Measurements from ENCODE around the gene PPP1R7.

Gene PPP1R7

GRCh38 chr2:241217320-241218031 lies 67.2 kb downstream of the PPP1R7 start:
- peak; percentile 26 for DNase-seq

DNA sequence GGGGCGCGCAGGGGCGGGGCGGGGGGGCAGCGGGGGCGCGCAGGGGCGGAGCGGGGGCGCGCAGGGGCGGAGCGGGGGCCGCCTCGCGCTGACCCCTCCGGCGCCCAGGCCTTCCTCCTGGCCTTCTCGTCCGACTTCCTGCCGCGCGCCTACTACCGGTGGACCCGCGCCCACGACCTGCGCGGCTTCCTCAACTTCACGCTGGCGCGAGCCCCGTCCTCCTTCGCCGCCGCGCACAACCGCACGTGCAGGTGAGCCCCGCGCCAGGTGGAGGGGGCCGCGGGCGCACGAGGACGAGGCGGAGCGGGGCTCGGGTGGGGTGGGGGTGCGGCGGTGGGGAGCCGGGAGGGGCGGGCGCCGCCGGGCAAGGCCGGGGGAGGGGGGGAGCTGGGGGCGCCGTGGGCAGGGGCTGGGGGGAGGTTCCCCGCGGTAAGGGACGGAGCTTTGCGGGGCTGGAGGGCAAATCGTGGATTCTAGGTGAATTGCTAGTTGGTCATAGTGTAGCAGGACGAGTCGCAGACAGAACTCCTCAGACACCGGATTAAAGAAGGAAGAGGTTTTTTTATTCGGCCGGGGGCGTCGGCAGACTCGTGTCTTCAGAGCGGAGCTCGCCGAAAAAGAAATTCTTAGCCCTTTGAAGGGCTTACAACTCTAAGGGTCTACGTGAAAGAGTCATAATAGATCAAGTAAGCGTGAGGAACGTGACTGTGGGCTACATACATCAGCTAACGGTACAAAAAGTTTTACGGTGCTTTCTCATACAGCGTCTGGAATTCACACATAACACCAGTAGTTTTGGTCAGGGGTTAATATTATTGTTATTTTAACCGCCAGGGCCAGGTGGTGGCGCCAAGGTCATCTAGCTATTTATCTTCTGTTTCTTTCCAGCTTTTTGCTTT lies 68.1 kb downstream of the PPP1R7 start:
- no peak for DNase-seq

DNA sequence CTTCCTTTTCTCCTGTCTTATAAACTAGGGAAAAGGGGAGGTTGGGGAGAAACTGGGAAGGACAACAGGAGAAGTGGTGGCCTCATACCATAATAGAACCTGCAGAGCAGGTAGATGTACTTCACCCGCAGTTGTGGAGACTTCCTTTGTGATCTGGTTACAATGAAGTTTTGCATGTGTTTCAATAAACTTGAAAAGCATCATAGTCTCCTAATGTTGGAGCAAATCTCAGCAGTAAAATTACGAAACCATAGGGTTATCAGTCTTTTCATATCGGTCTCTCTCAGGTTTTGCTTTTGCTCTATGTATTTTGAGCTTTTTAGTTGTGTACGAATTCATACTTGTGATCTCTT lies 68.7 kb downstream of the PPP1R7 start:
- no peak for DNase-seq

- DNase-seq, result no peak
Measured at GRCh38 chr2:241219856-241220356, 69.6 kb downstream of the PPP1R7 start.

DNA sequence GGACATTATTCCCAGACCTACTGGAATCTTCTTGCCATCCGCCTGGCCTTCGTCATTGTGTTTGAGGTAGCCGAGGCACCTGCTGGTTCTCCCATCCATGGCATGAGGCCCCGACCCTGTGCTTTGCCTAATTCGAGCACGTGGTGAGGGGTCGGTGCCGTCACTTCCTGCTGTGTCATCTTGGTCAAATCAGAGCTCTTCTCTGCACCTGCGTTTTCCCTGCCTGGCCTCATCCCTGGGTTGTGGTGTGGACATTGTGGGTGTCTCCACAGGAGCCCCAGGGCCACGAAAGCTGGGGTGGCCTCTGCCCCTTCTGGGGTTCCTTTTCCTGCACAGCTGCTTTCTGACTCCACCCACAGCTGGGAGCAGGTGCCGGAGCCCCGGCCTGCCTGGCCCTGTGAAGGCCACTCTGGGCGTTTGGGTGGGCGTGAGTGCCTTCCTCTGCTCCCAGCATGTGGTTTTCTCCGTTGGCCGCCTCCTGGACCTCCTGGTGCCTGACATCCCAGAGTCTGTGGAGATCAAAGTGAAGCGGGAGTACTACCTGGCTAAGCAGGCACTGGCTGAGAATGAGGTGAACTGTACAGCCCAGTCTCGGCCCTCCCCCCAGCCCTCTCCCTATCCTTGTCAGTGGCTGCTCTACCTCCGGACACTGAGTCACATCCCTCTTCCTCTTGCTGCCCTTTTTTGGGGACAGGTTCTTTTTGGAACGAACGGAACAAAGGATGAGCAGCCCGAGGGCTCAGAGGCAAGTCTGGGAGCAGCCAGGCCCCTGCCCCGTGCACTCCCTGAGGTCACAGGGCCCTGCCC lies 73.1 kb downstream of the PPP1R7 start:
- DNase-seq, result no peak

DNA sequence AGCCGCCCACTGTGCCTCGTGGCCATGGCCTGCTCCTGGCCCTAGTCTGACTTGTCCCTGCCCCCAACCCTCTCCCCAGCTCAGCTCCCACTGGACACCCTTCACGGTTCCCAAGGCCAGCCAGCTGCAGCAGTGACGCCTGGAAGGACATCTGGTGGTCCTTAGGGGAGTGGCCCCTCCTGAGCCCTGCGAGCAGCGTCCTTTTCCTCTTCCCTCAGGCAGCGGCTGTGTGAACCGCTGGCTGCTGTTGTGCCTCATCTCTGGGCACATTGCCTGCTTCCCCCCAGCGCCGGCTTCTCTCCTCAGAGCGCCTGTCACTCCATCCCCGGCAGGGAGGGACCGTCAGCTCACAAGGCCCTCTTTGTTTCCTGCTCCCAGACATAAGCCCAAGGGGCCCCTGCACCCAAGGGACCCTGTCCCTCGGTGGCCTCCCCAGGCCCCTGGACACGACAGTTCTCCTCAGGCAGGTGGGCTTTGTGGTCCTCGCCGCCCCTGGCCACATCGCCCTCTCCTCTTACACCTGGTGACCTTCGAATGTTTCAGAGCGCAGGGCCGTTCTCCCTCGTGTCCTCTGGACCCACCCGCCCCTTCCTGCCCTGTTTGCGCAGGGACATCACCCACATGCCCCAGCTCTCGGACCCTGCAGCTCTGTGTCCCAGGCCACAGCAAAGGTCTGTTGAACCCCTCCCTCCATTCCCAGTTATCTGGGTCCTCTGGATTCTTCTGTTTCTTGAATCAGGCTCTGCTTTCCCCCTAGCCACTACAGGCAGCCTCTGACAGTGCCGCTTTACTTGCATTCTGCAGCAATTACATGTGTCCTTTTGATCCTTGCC lies 74.0 kb downstream of the PPP1R7 start:
- DNase-seq, result no peak

GRCh38 chr2:241224851-241225438 lies 74.7 kb downstream of the PPP1R7 start:
- DNase-seq, result no peak

- DNase-seq, result no peak
Measured at GRCh38 chr2:241225545-241225944, 75.3 kb downstream of the PPP1R7 start.

GRCh38 chr2:241225983-241226382 lies 75.7 kb downstream of the PPP1R7 start:
- DNase-seq, result no peak

DNA sequence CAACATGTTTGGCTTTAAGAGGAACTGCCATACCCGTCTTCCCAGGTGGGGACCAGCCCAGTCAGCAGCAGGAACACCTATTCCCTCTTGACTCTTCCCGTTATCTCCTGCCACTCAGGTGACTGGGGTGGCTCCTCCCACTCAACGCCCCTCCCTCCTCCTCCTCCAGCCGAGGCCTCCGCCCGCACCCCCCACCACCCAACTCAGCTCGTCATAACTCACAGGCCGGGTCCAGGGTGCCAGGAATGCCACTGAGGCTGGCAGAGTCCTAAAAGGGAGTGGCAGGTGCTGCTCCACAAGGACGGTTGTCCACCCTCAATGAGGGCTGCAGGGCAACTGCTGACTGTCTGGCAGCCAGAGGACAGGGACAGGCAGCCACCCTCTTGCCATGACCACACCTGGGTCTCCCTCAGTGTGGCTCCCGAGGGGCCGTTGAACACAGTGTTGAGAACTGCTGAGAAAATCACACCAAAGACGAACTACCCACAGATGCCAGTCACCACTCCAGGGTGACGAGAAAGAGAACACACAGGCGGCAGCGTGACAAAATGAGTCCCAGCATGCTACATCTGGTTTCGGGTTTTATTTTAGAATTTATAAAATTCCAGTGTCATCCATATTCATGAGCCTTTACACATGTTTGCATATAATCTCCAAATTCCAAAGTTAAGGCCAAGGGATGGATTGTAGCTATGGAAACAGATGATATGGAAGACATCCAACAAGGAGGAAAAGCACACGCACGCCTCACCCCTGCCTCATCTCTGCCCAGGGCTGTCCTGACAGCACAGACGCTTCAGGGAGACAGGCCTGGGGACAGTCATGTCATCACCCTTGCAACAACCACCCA lies 76.7 kb downstream of the PPP1R7 start:
- DNase-seq, result no peak

- no peak for DNase-seq
Measured at GRCh38 chr2:241227594-241227993, 77.3 kb downstream of the PPP1R7 start.

DNA sequence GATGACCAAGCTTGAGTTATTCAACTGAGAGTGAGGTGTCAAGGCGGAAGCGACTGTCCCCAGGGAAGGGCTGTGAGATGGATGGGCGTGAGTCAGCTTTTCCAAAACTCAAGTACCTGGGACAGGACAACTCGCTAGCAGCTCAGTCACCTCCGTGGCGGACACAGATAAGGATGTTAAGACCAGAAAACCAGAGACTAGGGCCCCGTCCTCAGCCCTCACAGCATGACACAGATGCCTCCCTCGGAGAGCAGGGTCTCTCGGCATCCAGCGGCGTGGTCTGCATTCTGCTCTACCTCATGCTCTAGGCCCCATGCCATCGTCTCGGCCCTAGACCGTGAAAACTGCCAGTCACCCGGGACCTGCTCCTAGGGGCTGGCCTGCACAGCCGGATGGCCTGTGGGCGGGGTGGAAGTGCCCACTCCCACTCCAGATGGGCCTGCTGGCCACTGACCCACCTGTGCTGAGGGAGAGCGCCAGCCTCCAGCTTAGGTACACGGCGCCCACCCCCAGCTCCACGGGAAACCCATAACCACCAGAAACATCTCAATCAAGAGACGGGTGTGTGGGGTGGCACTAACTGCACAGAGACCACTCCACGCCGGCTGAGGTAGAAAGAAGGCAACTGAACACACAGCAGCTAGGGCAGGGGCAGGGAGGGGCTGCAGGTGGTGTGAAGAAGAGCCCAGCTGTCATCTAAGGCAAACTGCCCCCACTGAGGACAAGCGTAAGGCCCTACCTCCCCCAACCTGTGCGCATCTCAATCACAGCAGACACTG lies 78.0 kb downstream of the PPP1R7 start:
- DNase-seq, result no peak

DNA sequence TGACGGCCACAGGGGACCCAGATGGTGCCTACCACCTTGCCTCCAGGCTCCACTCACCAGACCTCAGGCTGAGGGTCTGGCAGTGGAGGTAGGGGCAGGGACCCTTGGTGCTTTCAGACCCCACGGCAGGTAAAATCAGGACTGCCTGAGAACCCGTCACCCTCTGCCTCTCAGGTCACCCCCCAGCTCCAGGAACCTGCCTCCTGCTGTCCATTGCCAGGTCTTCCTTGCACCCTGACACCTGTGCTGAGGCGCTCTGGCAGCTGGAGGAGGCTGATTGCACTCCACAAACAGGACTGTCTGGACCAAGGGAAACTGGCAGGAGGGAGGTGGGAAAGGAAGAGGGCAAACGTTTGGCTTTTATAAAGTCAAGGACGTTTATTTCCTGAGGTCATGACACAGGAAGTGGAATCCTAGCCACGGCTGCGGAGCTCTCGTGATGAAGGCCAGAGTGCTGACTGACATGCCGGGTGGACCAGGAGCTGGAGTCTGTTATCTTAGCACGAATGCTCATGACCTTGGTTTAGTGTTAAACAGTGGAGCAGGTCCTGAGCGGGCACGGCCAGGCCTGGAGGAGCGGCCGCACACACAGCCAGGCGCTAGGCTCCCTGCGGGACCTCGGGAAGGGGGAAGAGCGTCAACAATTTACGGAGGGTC lies 78.7 kb downstream of the PPP1R7 start:
- no peak for DNase-seq

GRCh38 chr2:241229563-241230401 lies 79.5 kb downstream of the PPP1R7 start:
- DNase-seq, result no peak

- no peak for DNase-seq
Measured at GRCh38 chr2:241230435-241230834, 80.2 kb downstream of the PPP1R7 start.

DNA sequence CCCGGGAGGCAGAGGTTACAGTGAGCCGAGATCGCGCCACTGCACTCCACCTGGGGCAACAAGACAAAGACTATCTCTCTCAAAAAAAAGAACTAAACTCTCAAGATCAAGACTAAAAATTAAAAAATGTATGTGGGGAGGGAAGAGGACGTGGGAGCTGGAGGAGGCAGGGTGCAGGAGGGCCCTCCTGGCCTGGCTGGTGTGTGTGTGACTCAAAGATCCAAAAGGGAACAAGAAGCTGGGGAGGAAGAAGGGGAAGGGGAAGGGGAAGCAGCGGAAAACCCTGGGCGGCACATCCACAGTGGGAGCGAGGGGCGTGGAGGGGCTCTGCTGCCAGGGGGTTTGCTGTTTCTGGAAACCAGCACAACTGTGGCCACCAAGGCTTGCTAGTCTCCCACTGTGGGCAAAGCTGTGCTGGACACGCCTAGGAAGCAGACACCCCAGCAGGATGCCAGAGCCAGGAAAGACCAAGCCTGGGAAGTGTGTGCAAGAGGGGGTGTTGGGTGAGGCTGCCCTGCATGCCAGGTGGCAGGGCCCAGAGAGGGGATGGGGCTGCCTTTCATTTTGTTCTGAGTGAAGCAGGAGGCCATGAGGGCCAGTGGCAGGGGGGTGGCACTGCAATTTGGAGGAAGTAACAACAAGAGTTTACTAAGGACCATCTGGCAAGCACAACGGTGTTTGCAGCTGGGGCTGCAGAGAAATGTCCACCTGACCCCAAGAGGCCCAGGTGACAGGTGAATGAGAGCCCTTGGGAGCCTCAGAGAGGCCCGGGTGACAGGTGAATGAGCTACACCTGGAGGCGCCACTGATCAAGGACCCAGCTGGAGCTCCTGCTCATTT lies 82.7 kb downstream of the PPP1R7 start:
- no peak for DNase-seq
